Measurements from ENCODE around the gene CTDSP2.

GRCh38 chr12:57777367-57777766 lies 69.2 kb downstream of the CTDSP2 start:
- TF ChIP-seq, protein P1, sequence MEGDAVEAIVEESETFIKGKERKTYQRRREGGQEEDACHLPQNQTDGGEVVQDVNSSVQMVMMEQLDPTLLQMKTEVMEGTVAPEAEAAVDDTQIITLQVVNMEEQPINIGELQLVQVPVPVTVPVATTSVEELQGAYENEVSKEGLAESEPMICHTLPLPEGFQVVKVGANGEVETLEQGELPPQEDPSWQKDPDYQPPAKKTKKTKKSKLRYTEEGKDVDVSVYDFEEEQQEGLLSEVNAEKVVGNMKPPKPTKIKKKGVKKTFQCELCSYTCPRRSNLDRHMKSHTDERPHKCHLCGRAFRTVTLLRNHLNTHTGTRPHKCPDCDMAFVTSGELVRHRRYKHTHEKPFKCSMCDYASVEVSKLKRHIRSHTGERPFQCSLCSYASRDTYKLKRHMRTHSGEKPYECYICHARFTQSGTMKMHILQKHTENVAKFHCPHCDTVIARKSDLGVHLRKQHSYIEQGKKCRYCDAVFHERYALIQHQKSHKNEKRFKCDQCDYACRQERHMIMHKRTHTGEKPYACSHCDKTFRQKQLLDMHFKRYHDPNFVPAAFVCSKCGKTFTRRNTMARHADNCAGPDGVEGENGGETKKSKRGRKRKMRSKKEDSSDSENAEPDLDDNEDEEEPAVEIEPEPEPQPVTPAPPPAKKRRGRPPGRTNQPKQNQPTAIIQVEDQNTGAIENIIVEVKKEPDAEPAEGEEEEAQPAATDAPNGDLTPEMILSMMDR (IDR thresholded peaks at IDR 0.05; ENCODE audit: control extremely low read depth in 1 of 3, insufficient read depth in 1 of 3, low read depth in 1 of 3, low read length in 3 of 3): no peak
- no peak for TF ChIP-seq POLR2A (IDR thresholded peaks at IDR 0.05; ENCODE audit: control extremely low read depth in 1 of 2, low read depth in 2 of 2, low read length in 2 of 2)
- no peak for TF ChIP-seq BACH1 (IDR thresholded peaks at IDR 0.05; ENCODE audit: low read length)
- TF ChIP-seq TBP (IDR thresholded peaks at IDR 0.05; ENCODE audit: low read depth, low read length): no peak
- TF ChIP-seq CEBPB (IDR thresholded peaks at IDR 0.05; ENCODE audit: low read depth, low read length): no peak

All from H1 (cell line).